ENCODE data around the gene KIRREL3.
"Not testable (repeated sequence)": the region's sequence is repeated elsewhere in the genome, so short reads cannot be mapped to it uniquely, and the experiment has no call there.

Gene KIRREL3

GRCh38 chr11:126387857-126388256 lies 612.7 kb downstream of the KIRREL3 start:
- POLR2A ChIA-PET, result no interaction called here
- H3K4me3 ChIP-seq (ENCODE audit: low read depth, low read length), result no peak overlapping the region
- TF ChIP-seq CTCF (IDR thresholded peaks at IDR 0.05; ENCODE audit: insufficient read depth, low read length, missing control alignments), result no peak
- CTCF ChIA-PET, result interaction anchor here (1.2 kb wide), 1 partner anchor 77 kb away, joined by 3 read pairs; no protein-coding TSS in a partner anchor
- DNase-seq (ENCODE audit: low read depth, low spot score), result no peak

- DNase-seq (ENCODE audit: low read depth, low spot score); POLR2A ChIA-PET; CTCF ChIA-PET; H3K4me3 ChIP-seq (ENCODE audit: low read depth, low read length): not testable (repeated sequence)
Measured at GRCh38 chr11:126386729-126387071, 613.9 kb downstream of the KIRREL3 start.

GRCh38 chr11:126385991-126386728 lies 614.4 kb downstream of the KIRREL3 start:
- TF ChIP-seq CTCF (IDR thresholded peaks at IDR 0.05; ENCODE audit: insufficient read depth, low read length, missing control alignments), result no peak
- ChIA-PET CTCF (interaction anchor here (0.7 kb wide), 1 partner anchor 604 kb away, joined by 3 read pairs; no protein-coding TSS in a partner anchor), POLR2A (no interaction called here)
- no peak for DNase-seq (ENCODE audit: low read depth, low spot score)
- no peak overlapping the region for H3K4me3 ChIP-seq (ENCODE audit: low read depth, low read length)

GRCh38 chr11:126384449-126385070 lies 616.0 kb downstream of the KIRREL3 start:
- no peak for DNase-seq (ENCODE audit: low read depth, low spot score)
- ChIA-PET CTCF (no interaction called here), POLR2A (no interaction called here)
- no peak for TF ChIP-seq CTCF (IDR thresholded peaks at IDR 0.05; ENCODE audit: insufficient read depth, low read length, missing control alignments)
- no peak overlapping the region for H3K4me3 ChIP-seq (ENCODE audit: low read depth, low read length)

DNA sequence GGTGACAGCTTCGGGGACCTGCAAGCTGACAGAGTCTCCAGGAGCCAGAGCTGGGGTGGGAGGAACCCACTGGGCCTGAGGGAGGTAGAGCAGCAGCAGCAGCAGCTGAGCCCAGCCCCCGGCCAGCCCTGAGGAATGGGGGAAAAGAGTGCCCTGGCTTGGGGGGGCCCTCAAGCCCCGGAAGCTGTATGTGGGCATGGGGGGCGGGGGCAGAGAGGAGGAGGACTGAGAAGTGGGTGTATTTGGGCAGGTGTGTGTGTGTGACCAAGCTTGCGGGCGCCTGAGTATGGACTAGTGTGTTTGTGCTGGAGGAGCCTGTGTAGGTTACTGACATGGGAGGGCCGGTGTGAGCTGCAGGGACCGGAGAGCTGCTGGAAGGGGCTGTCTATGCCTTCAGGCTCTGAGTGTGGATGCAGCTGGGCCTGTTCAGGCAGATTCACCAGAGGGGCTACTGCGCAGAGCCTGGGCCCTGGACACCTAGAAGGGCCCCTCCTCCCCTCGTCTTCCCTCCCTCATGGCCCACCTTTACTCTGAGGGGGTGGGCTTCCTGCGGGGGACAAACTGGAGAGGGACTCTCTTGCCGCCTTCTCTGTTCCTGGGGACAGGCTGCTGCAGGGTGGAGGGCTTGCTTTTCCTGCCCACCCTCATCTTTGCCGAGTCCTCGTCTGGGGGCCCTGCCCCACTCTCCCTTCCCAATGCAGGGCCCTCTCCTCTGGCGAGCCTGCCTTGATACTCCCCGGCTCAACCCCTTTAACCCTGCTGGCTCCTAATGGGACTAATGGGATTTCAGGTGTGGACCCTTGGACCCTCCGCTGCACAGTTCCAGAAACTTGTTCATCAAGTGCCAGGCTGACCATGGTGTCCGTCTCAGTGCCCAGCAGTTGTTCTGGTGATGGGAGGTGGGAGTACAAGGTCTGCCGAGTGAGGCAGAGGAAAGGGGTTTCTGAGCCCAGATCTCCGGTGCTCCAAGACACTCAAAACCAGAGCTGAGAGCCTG lies 616.9 kb downstream of the KIRREL3 start:
- no peak for DNase-seq (ENCODE audit: low read depth, low spot score)
- ChIA-PET CTCF (no interaction called here), POLR2A (no interaction called here)
- TF ChIP-seq CTCF (IDR thresholded peaks at IDR 0.05; ENCODE audit: insufficient read depth, low read length, missing control alignments), result no peak
- H3K4me3 ChIP-seq (ENCODE audit: low read depth, low read length), result no peak overlapping the region

GRCh38 chr11:126382641-126383040 lies 617.9 kb downstream of the KIRREL3 start:
- CTCF ChIA-PET; DNase-seq (ENCODE audit: low read depth, low spot score); POLR2A ChIA-PET; H3K4me3 ChIP-seq (ENCODE audit: low read depth, low read length): not testable (repeated sequence)

DNA sequence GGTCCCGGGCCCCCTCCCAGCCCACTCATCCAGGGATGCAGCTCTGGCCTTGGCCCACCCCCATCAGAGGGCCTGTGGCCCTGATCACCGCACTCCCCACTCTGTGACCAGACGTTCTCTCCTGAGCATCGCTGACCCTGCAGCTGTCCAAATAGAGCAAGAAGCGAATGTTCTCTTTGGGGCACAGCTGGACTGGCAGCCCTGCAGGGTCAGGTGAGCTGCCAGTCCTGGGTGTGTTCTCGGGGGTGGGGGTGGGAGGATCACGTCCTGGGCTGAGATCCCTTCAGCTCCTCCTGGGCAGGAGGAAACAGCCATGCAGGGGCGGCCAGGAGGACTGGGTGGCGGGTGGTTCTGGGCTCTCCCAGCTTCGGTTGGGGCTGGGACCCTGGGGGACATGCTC lies 618.6 kb downstream of the KIRREL3 start:
- H3K4me3 ChIP-seq (ENCODE audit: low read depth, low read length); CTCF ChIA-PET; POLR2A ChIA-PET; DNase-seq (ENCODE audit: low read depth, low spot score): not testable (repeated sequence)
